ENCODE data around the gene TTLL10. TPM values are rescaled to one million over a fixed set of nuclear protein-coding genes. Genes with fewer than 3 reads are reported as not detected.

TTLL10 gene
- total RNA-seq, 4 donors from 2014 or later, result 0.19 to 0.44 TPM; not detected in 2

DNA sequence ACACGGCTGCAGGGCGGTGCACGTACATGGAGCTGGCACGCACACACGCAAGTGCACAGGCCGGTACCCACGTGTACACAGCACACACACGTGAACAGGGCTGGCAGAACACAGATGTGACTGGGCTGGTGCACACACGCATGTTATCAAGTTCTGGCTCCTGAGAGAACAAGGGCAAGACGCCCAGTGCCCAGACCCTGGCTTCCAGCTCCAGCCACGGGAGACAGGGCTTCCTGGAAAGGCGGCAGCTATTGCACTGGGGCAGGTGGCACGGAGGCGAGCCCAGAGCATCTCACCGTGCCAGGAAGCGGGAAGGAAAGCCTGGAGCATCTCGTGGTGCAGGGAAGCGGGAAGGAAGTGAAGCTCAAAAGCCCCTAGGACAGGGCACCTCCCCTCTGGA lies 52.2 kb downstream of the TTLL10 start:
- H3K36me3 ChIP-seq, result peaks cover 38 to 86% (median 48%) of the 10 kb centered on the region in 3 donors
- intact Hi-C loops (cut with DNase I), result no loop called here
- no peak for DNase-seq
- H3K4me3 ChIP-seq, result no peak overlapping the region
- 79 to 85% methylated on average over 16 to 18 of the region's 18 CpGs for WGBS, 2 donors
- H3K4me1 ChIP-seq, result peaks cover 15 to 54% (median 19%) of the 10 kb centered on the region in 3 donors
- H3K27ac ChIP-seq, result no peak overlapping the region
- no peaks in the 10 kb centered on the region for H3K27me3 ChIP-seq
- H3K9me3 ChIP-seq, result no peaks in the 10 kb centered on the region
- TF ChIP-seq, protein P1, sequence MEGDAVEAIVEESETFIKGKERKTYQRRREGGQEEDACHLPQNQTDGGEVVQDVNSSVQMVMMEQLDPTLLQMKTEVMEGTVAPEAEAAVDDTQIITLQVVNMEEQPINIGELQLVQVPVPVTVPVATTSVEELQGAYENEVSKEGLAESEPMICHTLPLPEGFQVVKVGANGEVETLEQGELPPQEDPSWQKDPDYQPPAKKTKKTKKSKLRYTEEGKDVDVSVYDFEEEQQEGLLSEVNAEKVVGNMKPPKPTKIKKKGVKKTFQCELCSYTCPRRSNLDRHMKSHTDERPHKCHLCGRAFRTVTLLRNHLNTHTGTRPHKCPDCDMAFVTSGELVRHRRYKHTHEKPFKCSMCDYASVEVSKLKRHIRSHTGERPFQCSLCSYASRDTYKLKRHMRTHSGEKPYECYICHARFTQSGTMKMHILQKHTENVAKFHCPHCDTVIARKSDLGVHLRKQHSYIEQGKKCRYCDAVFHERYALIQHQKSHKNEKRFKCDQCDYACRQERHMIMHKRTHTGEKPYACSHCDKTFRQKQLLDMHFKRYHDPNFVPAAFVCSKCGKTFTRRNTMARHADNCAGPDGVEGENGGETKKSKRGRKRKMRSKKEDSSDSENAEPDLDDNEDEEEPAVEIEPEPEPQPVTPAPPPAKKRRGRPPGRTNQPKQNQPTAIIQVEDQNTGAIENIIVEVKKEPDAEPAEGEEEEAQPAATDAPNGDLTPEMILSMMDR (IDR thresholded peaks at IDR 0.05), result no peak
- TF ChIP-seq POLR2A (IDR thresholded peaks at IDR 0.05), result no peak

DNA sequence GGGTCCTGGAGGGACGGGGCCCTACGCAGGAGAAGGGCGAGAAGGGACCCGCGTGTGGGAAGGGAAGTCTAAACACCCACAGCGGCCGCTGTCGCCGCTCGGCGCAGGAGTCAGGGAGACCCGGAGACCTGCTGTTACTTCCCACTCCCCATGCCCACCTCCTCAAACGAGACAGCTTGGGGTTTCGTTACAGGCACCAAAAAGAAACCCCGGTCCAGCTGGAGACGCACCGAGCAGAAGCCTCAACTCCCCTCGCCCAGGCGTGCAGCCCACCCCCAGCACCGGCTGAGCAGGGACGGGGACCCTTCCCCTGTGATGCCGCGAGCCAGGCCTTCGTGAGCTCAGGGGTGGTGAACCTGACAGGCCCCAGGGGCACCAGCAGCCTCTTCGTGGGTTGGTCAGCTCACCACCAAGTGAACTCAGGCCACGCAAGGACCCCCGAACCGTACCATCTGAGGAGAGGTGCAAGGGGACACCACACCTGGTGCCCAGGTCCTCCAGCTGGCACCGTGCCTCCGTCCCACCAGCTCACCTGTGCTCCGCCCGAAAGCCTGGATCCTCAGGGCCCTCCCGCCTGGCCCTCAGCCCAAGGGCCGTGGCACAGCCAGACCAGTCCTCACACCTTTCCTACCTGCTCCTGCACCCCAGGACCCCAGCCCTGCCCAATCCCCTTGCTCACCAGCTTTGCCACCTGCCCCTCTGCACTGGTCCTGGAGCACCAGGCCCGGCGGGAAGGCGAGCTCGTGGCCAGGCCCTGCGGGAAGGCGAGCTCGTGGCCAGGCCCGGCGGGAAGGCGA lies 53.1 kb downstream of the TTLL10 start:
- TF ChIP-seq POLR2A (IDR thresholded peaks at IDR 0.05), result no peak
- TF ChIP-seq, protein P1 (IDR thresholded peaks at IDR 0.05), result no peak
- Histone ChIP-seq H3K27ac (no peak overlapping the region), H3K27me3 (no peaks in the 10 kb centered on the region), H3K9me3 (no peaks in the 10 kb centered on the region), H3K36me3 (peaks cover 38 to 78% (median 47%) of the 10 kb centered on the region in 3 donors), H3K4me3 (no peak overlapping the region), H3K4me1 (peaks cover 16 to 56% (median 20%) of the 10 kb centered on the region in 3 donors)
- DNase-seq, result no peak
- WGBS, 2 donors, result 85 to 93% methylated on average over 8 to 11 of the region's 44 CpGs
- intact Hi-C loops (cut with DNase I), result no loop called here

DNA sequence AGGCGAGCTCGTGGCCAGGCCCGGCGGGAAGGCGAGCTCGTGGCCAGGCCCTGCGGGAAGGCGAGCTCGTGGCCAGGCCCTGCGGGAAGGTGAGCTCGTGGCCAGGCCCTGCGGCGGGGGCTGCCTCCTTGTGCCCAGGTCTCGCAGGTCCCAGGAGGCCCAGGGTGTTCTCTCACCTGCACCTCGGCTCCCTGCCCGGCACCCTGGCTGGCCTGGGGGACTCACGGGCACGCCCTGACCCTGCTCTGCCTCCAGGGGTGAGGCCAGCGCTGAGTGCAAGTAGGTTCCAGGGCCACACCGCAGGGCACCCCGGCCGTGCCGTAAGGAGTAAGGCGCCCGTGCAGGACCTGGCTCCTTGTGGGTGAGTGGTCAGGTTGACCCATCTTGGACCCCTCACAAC lies 53.7 kb downstream of the TTLL10 start:
- no peak for TF ChIP-seq POLR2A (IDR thresholded peaks at IDR 0.05)
- TF ChIP-seq, protein P1 (IDR thresholded peaks at IDR 0.05), result no peak
- Histone ChIP-seq H3K9me3 (no peaks in the 10 kb centered on the region), H3K27ac (no peak overlapping the region), H3K4me3 (no peak overlapping the region), H3K27me3 (no peaks in the 10 kb centered on the region), H3K4me1 (peaks cover 16 to 51% (median 20%) of the 10 kb centered on the region in 3 donors), H3K36me3 (peaks cover 32 to 72% (median 40%) of the 10 kb centered on the region in 3 donors)
- WGBS, 2 donors, result no CpG with 5 or more reads among the region's 25 CpGs
- DNase-seq, result no peak
- intact Hi-C loops (cut with DNase I), result no loop called here

DNA sequence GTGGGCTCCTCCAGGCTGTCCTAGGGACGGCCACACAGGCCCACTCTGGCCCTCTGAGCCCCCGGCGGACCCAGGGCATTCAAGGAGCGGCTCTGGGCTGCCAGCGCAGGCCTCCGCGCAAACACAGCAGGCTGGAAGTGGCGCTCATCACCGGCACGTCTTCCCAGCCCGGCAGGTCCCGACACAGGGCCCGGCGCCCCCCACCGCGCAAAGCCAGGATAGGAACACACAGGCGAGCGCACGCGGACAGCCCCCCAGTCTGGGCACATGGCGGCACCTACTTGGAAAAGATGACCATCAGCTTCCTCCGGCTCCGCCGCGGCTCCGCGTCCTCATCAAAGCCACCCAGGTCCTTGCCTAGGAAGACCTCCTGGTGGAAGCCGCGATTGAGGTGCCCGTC lies 54.5 kb downstream of the TTLL10 start:
- no peak overlapping the region for H3K4me3 ChIP-seq
- H3K27ac ChIP-seq, result no peak overlapping the region
- intact Hi-C loops (cut with DNase I), result no loop called here
- peaks cover 24 to 59% (median 24%) of the 10 kb centered on the region in 3 donors for H3K4me1 ChIP-seq
- no peaks in the 10 kb centered on the region for H3K27me3 ChIP-seq
- 99% methylated on average over 9 of the region's 30 CpGs; no CpG with 5 or more reads in 1 of the 2 donors for WGBS, 2 donors
- TF ChIP-seq, protein P1 (IDR thresholded peaks at IDR 0.05), result no peak
- no peak for TF ChIP-seq POLR2A (IDR thresholded peaks at IDR 0.05)
- H3K9me3 ChIP-seq, result no peaks in the 10 kb centered on the region
- no peak for DNase-seq
- peaks cover 24 to 64% (median 33%) of the 10 kb centered on the region in 3 donors for H3K36me3 ChIP-seq

DNA sequence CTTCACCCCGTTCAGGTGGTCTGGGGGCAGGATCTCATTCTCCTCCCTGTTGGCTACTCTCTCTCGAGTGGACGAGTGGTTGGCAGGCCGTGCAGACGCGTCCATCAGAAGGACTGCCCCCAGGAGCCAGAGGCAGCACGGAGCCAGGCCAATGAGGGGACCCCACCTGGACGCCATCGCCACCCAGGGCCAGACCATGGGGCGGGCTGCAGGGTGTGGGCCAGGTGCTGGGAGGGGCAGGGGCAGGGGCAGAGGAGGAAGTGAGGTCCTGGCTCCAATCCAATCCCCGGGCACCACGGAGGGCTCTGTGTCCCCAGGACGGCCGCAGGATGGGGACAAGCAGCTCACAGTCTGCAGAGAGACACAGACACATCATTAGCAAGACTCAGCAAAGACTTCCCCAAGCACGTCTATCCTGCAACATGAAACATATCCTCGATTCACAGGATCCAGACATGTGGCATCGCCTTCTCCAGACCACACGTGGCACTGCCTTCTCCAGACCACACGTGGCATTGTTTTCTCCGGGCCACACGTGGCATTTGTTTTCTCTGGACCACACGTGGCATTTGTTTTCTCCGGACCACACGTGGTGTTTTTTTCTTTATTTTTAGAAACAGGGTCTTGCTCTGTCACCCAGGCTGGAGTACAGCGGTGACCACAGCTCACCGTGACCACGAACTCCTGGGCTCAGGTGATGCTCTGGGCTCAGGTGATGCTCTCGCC lies 55.1 kb downstream of the TTLL10 start:
- no peak overlapping the region for H3K4me3 ChIP-seq
- no peaks in the 10 kb centered on the region for H3K9me3 ChIP-seq
- TF ChIP-seq POLR2A (IDR thresholded peaks at IDR 0.05), result no peak
- TF ChIP-seq, protein P1 (IDR thresholded peaks at IDR 0.05), result no peak
- H3K36me3 ChIP-seq, result peaks cover 18 to 59% (median 28%) of the 10 kb centered on the region in 3 donors
- no peak overlapping the region for H3K27ac ChIP-seq
- H3K27me3 ChIP-seq, result no peaks in the 10 kb centered on the region
- WGBS, 2 donors, result 81 to 89% methylated on average over 22 of the region's 28 CpGs
- H3K4me1 ChIP-seq, result peaks cover 24 to 64% (median 25%) of the 10 kb centered on the region in 3 donors
- no peak for DNase-seq
- intact Hi-C loops (cut with DNase I), result no loop called here

Data from esophagus squamous epithelium (tissue), 5 donors.